Tibial nerve (tissue), 4 donors: Measurements from ENCODE around the gene TBC1D16. TPM values are rescaled to one million over a fixed set of nuclear protein-coding genes. Genes with fewer than 3 reads are reported as not detected.

Experiments
- DNase-seq, 2 donors: peaks; one replicate each; pipeline ENCODE4 v3.0.0-alpha.2; 2019; ENCODE audit warnings: low spot score in 2 of 2
- H3K27ac ChIP-seq, 4 donors: fragments of 200-600 bp; sonication (generic) in 3 of 4; one replicate each; pipeline ENCODE4 v1.5.1; 2017 to 2019; ENCODE audit warnings: mild to moderate bottlenecking in 1 of 4
- H3K27me3 ChIP-seq, 2 donors: fragments of 200-600 bp; sonication (generic) in 1 of 2; one replicate each; pipeline versions ENCODE4 v1.5.1 to v1.6.0; 2017 to 2019
- H3K36me3 ChIP-seq, 3 donors: fragments of 200-600 bp; sonication (generic); one replicate each; pipeline ENCODE4 v1.5.1; 2018 to 2019
- H3K4me1 ChIP-seq, 4 donors: fragments of 200-600 bp; sonication (generic) in 3 of 4; one replicate each; pipeline ENCODE4 v1.5.1; 2017 to 2019
- H3K4me3 ChIP-seq, 4 donors: fragments of 200-600 bp; sonication (generic) in 3 of 4; one replicate each; pipeline ENCODE4 v1.5.1; 2017 to 2019; ENCODE audit warnings: mild to moderate bottlenecking in 1 of 4, moderate library complexity in 1 of 4
- H3K9me3 ChIP-seq, 4 donors: fragments of 200-600 bp; sonication (generic) in 3 of 4; one replicate each; pipeline ENCODE4 v1.5.1; 2017 to 2019
- EP300 ChIP-seq, 2 donors: sonication (generic); formaldehyde crosslinking; IDR thresholded peaks; one replicate each; pipeline ENCODE4 v1.6.1; 2017; ENCODE audit warnings: antibody characterized with exemption in 2 of 2, mild to moderate bottlenecking in 1 of 2
- POLR2A ChIP-seq, 2 donors: fragments of 450-650 bp; IDR thresholded peaks; one replicate each; pipeline ENCODE4 v1.6.1; 2017; ENCODE audit warnings: antibody characterized with exemption in 2 of 2, mild to moderate bottlenecking in 2 of 2, moderate library complexity in 2 of 2
- WGBS, 2 donors: methylation state at CpG; one replicate each; pipeline ENCODE4 v1.1.5; 2018; 5-methylcytosine and 5-hydroxymethylcytosine counted together
- total RNA-seq, 4 donors: library from RNA; depleted of rRNA; stranded (reverse); fragments of >200 nt; gene quantifications; one replicate each; pipeline ENCODE4 v1.1.0, GENCODE V29; 2016
- TF ChIP-seq, protein P1 (sequence below), 5 experiments: fragments of 200-600 bp in 3 of 5; fragments of 450-650 bp in 2 of 5; sonication (generic) in 3 of 5; IDR thresholded peaks; one replicate each; pipeline ENCODE4 v1.5.1; 2016 to 2019; ENCODE audit warnings: antibody characterized with exemption in 5 of 5, mild to moderate bottlenecking in 3 of 5, moderate library complexity in 2 of 5

Gene TBC1D16
- total RNA-seq, 4 donors from 2014 or later, result 48.3 to 68.4 (median 58.1) TPM

DNA sequence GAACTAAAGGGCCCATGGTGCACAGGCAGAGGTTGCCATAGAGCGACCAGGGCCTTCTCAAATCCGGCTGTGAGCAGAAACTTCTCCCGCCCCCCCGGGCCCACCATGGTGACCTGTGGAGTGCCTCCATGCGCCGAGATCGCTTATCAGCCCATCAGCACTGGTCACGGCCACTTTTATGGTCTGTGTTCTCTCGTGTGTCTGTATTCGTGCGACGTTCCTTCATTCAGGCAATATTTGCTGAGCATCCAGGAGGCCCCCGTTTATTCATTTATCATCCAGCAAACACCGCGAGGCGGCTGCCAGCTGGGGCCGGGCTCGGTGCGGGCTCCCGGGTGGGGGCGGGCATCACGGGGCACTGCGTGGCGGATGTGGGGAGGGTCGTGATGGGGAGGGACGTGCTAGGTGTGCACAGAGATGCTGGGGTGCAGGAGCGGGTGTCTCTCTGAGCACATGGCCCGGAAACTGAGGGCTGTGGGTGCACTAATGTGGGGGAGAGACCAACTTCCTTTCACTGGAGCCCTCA is 108.5 kb downstream of the TBC1D16 start:
- Histone ChIP-seq H3K9me3 (no peaks in the 10 kb centered on the region), H3K4me3 (no peak overlapping the region), H3K27ac (peak overlapping the region in 1 of 4 donors; percentile 34), H3K27me3 (peaks cover 0 to 87% of the 10 kb centered on the region in 2 donors), H3K4me1 (peaks cover 0 to 52% (median 30%) of the 10 kb centered on the region in 4 donors), H3K36me3 (no peaks in the 10 kb centered on the region)
- TF ChIP-seq POLR2A (IDR thresholded peaks at IDR 0.05) (no peak), EP300 (IDR thresholded peaks at IDR 0.05) (no peak)
- TF ChIP-seq, protein P1, sequence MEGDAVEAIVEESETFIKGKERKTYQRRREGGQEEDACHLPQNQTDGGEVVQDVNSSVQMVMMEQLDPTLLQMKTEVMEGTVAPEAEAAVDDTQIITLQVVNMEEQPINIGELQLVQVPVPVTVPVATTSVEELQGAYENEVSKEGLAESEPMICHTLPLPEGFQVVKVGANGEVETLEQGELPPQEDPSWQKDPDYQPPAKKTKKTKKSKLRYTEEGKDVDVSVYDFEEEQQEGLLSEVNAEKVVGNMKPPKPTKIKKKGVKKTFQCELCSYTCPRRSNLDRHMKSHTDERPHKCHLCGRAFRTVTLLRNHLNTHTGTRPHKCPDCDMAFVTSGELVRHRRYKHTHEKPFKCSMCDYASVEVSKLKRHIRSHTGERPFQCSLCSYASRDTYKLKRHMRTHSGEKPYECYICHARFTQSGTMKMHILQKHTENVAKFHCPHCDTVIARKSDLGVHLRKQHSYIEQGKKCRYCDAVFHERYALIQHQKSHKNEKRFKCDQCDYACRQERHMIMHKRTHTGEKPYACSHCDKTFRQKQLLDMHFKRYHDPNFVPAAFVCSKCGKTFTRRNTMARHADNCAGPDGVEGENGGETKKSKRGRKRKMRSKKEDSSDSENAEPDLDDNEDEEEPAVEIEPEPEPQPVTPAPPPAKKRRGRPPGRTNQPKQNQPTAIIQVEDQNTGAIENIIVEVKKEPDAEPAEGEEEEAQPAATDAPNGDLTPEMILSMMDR (IDR thresholded peaks at IDR 0.05), result no peak
- no peak for DNase-seq
- WGBS, 2 donors, result 83 to 85% methylated on average over 26 to 27 of the region's 28 CpGs

DNA sequence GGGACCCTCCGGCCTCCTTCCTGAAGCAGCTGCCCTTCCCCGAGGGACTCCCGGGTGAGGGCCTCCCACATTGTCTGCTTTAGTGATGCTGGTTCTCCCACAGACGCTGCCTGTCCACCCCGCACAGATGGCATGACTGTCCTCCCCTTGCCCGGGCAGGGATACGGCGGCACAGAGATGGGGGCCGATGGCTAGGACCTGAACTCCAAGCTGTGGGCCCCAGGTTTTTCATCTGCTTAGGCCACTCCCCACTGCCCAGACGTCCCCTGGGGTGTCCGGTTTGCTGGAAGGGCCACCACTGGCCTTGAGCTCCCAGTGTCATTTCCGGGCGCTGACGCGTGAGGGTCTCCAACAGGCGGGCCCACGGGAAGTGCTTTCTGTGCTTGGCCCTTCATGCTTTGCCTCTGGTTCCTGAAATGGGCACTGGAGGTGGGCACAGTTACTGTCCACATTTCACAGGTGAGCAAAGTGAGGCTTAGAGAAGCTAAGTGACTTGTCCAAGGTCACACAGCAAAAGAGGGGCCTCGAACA is 109.0 kb downstream of the TBC1D16 start:
- Histone ChIP-seq H3K4me1 (peaks cover 0 to 57% (median 33%) of the 10 kb centered on the region in 4 donors), H3K9me3 (no peaks in the 10 kb centered on the region), H3K4me3 (no peak overlapping the region), H3K27me3 (peaks cover 0 to 88% of the 10 kb centered on the region in 2 donors), H3K36me3 (no peaks in the 10 kb centered on the region), H3K27ac (peak overlapping the region in 3 of 4 donors; percentile 21 to 76 (median 34))
- no peak for TF ChIP-seq EP300 (IDR thresholded peaks at IDR 0.05)
- TF ChIP-seq POLR2A (IDR thresholded peaks at IDR 0.05), result no peak
- TF ChIP-seq, protein P1 (IDR thresholded peaks at IDR 0.05), result no peak
- WGBS, 2 donors, result 71 to 79% methylated on average over 11 to 17 of the region's 18 CpGs
- no peak for DNase-seq

DNA sequence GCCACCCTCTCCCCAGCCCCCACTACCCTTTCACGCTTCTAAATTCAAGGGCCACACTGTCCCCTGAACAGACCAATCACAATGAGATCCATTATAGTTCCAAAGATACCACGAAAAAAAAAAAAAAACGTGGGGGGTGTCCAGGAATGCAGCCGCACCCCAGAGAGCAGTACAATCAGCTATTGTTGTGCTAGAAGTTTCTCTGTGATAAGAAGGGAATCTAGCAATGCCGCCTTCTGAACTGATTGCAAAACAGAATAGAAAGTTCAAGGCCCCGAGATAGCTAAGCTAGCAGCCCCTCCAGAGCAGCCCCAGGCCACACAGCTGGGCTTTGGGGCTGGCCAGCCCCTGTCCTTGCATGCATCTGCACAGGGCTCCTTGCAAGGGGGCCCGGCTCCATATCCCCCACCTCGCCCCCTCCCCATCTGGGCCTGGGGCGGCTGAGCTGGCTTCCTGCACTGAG is 109.5 kb downstream of the TBC1D16 start:
- H3K36me3 ChIP-seq, result no peaks in the 10 kb centered on the region
- H3K4me3 ChIP-seq, result no peak overlapping the region
- no peak for DNase-seq
- no peaks in the 10 kb centered on the region for H3K9me3 ChIP-seq
- peak overlapping the region in 3 of 4 donors; percentile 21 to 76 (median 72) for H3K27ac ChIP-seq
- peaks cover 0 to 58% (median 32%) of the 10 kb centered on the region in 4 donors for H3K4me1 ChIP-seq
- TF ChIP-seq POLR2A (IDR thresholded peaks at IDR 0.05) (no peak), EP300 (IDR thresholded peaks at IDR 0.05) (no peak)
- TF ChIP-seq, protein P1 (IDR thresholded peaks at IDR 0.05), result no peak
- 23 to 29% methylated on average over 7 to 9 of the region's 9 CpGs for WGBS, 2 donors
- H3K27me3 ChIP-seq, result peaks cover 0 to 88% of the 10 kb centered on the region in 2 donors

DNA sequence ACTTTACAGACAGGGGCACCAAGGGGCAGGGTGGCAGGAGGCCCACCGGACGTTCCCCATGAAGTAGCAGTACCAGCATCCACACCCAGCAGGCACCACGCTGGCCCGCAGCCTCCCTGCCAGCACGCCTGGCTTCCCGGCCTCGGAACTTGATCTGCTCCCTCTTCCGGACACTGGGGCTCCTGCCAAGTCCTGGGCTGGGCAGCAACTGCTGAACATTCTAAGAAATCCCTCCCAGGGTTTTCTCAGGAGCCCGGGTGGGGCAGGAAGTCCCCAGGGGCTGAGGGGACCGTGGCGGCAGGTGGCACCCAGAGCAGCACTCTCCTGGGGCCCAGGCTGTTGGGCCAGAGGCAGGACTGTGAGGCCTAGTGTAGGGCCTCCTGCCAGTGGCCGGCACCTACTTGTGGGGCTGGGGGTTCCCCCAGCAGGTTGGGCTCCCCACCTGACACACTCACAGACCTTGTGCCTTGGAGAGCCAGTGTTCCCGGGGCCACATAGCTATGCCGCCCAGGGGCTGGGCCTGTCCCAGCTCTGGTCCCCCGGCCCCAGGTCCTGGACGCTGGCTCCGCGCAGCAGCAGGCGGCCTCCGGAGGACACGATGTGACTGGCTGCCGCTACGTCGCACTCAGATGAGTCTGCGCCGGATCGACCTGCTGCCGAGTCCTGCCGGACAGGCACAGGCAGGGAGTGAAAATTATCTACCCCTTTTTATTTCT is 110.3 kb downstream of the TBC1D16 start:
- Histone ChIP-seq H3K27me3 (peaks cover 0 to 88% of the 10 kb centered on the region in 2 donors), H3K27ac (peak overlapping the region; percentile 37 to 76 (median 64)), H3K36me3 (no peaks in the 10 kb centered on the region), H3K4me3 (no peak overlapping the region), H3K9me3 (no peaks in the 10 kb centered on the region), H3K4me1 (peaks cover 0 to 55% (median 24%) of the 10 kb centered on the region in 4 donors)
- 55 to 57% methylated on average over 20 to 28 of the region's 29 CpGs for WGBS, 2 donors
- DNase-seq, result no peak
- TF ChIP-seq, protein P1 (IDR thresholded peaks at IDR 0.05), result no peak
- peak in 1 of 2 donors; percentile 11 for TF ChIP-seq EP300 (IDR thresholded peaks at IDR 0.05)

DNA sequence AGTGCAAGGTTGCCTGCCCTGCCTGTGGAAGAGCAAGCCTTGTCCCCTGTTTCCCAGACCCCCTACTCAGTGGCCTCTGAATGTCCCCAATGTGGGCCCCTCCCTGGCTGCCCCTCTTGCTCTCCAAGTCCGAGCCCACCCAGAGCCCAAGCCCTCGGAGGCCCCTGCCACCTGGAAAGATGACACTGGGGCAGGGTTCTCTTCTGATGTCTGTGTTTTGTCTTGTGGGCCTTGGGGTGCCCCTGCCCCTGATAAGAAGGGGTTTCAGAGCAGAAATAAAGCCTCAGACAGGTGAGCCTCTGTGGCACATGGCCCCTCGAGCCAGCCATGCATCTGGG is 111.1 kb downstream of the TBC1D16 start:
- H3K9me3 ChIP-seq, result no peaks in the 10 kb centered on the region
- DNase-seq, result no peak
- WGBS, 2 donors, result 84 to 87% methylated on average over 3 of the region's 3 CpGs
- peaks cover 0 to 56% (median 24%) of the 10 kb centered on the region in 4 donors for H3K4me1 ChIP-seq
- peaks cover 0 to 90% of the 10 kb centered on the region in 2 donors for H3K27me3 ChIP-seq
- H3K36me3 ChIP-seq, result no peaks in the 10 kb centered on the region
- H3K27ac ChIP-seq, result peak overlapping the region in 2 of 4 donors; percentile 72 to 76
- TF ChIP-seq, protein P1 (IDR thresholded peaks at IDR 0.05), result no peak
- TF ChIP-seq POLR2A (IDR thresholded peaks at IDR 0.05) (no peak), EP300 (IDR thresholded peaks at IDR 0.05) (no peak)
- no peak overlapping the region for H3K4me3 ChIP-seq
